ENCODE data around the gene MTCL1.

DNA sequence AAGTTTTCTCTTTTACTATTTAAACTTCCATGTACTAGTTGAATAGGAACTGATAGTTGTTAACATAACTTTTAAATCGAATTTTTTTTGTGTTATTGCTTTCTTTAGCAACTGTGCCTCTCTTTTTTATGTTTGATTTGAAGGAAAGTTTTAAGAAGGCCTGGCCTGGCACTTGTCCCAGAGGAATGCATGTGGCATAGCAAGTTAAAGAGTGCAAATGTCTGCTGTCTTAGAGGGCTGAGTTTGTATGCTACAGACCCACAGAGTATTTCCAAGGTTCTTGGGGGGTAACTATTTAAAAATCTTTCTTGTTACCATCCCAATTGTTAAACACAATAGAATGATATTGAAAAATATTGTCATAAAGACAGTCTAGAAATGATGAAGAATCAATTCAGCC, 47.0 kb downstream of the MTCL1 start:
- TF ChIP-seq FOXM1 (IDR thresholded peaks at IDR 0.05; ENCODE audit: borderline replicate concordance, low read depth) (no peak), CREB1 (IDR thresholded peaks at IDR 0.05; ENCODE audit: low read depth) (no peak), YY1 (IDR thresholded peaks at IDR 0.05; ENCODE audit: low read depth) (no peak), ZBTB7A (IDR thresholded peaks at IDR 0.05; ENCODE audit: low read depth) (no peak)
- TF ChIP-seq, protein P1, sequence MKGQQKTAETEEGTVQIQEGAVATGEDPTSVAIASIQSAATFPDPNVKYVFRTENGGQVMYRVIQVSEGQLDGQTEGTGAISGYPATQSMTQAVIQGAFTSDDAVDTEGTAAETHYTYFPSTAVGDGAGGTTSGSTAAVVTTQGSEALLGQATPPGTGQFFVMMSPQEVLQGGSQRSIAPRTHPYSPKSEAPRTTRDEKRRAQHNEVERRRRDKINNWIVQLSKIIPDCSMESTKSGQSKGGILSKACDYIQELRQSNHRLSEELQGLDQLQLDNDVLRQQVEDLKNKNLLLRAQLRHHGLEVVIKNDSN (IDR thresholded peaks at IDR 0.05), result no peak
- TF ChIP-seq, protein P2, sequence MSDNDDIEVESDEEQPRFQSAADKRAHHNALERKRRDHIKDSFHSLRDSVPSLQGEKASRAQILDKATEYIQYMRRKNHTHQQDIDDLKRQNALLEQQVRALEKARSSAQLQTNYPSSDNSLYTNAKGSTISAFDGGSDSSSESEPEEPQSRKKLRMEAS (IDR thresholded peaks at IDR 0.05), result no peak

All from Ishikawa (cell line).